ENCODE data around the gene EPHB1.

DNA sequence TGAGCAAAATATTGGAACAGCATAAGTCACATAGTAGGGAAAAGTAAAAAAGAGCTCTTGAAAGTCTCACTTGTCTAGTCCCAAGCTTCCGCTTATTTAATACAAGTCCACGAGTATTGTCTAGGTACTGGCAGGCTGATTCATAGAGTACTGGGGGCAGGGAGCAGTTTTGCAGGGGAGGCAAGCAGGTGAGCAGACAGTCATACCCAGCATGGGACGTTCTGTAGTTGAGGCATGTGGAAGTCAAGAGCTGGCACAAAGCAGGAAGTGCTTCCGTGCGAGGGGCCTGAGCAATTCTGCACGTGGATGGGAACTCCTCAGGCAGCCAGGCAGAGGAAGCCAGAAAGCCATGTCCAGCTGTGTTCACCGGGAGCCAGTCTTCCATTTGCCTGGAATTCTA lies 287.6 kb downstream of the EPHB1 start:
- TF ChIP-seq, protein P1, sequence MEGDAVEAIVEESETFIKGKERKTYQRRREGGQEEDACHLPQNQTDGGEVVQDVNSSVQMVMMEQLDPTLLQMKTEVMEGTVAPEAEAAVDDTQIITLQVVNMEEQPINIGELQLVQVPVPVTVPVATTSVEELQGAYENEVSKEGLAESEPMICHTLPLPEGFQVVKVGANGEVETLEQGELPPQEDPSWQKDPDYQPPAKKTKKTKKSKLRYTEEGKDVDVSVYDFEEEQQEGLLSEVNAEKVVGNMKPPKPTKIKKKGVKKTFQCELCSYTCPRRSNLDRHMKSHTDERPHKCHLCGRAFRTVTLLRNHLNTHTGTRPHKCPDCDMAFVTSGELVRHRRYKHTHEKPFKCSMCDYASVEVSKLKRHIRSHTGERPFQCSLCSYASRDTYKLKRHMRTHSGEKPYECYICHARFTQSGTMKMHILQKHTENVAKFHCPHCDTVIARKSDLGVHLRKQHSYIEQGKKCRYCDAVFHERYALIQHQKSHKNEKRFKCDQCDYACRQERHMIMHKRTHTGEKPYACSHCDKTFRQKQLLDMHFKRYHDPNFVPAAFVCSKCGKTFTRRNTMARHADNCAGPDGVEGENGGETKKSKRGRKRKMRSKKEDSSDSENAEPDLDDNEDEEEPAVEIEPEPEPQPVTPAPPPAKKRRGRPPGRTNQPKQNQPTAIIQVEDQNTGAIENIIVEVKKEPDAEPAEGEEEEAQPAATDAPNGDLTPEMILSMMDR (IDR thresholded peaks at IDR 0.05), result no peak
- no peak for TF ChIP-seq POLR2AphosphoS5 (IDR thresholded peaks at IDR 0.05)
- TF ChIP-seq POLR2A (IDR thresholded peaks at IDR 0.05), result no peak
